Epithelial cell of proximal tubule (primary cell): Measurements from ENCODE around the gene GVQW3. TPM values are rescaled to one million over a fixed set of nuclear protein-coding genes. Genes with fewer than 3 reads are reported as not detected.
A peak's percentile ranks its signal among the peaks of the same experiment; 100 is the strongest.

Source experiments
- DNase-seq: peaks from one replicate; pipeline ENCODE4 v3.0.0-alpha.2; 2011; ENCODE audit warnings: low read depth
- H3K4me3 ChIP-seq: 2 replicates; pipeline ENCODE4 v1.5.1; 2011; ENCODE audit warnings: low read depth, mild to moderate bottlenecking, low read length
- total RNA-seq: library from RNA; depleted of rRNA; stranded (reverse); fragments of >200 nt; gene quantifications from 2 replicates; pipeline ENCODE4 v1.2.3, GENCODE V29; 2015
- TF ChIP-seq, protein P1 (sequence below): conservative IDR thresholded peaks from 2 replicates; pipeline ENCODE4 v1.5.1; 2012; ENCODE audit warnings: low read depth, mild to moderate bottlenecking, low read length

The GVQW3 gene
- total RNA-seq, 1 donor from 2014 or later: 7.0 TPM

DNA sequence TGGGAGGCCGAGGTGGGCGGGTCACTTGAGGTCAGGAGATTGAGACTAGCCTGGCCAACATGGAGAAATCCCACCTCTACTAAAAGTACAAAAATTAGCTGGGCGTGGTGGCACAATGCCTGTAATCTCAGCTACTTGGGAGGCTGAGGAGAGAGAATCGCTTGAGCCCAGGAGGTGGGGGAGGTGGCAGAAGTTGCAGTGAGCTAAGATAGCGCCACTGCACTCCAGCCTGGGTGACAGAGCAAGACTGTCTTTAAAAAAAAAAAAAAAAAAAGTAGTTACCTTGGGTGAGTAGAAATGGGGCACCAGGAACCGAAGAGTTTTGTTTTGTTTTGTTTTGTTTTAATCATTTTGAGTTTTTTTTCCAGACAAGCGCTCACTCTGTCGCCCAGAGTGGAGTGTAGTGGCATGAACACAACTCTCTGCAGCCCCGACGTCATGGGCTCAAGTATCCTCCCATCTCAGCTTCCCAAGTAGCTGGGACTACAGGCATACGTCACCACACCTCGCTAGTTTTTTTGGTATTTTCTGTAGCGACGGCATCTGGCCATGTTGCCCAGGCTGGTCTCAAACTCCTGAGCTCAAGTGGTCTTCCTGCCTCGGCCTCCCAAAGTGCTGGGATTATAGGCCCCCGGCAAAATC lies 16.0 kb upstream of the GVQW3 start:
- TF ChIP-seq, protein P1, sequence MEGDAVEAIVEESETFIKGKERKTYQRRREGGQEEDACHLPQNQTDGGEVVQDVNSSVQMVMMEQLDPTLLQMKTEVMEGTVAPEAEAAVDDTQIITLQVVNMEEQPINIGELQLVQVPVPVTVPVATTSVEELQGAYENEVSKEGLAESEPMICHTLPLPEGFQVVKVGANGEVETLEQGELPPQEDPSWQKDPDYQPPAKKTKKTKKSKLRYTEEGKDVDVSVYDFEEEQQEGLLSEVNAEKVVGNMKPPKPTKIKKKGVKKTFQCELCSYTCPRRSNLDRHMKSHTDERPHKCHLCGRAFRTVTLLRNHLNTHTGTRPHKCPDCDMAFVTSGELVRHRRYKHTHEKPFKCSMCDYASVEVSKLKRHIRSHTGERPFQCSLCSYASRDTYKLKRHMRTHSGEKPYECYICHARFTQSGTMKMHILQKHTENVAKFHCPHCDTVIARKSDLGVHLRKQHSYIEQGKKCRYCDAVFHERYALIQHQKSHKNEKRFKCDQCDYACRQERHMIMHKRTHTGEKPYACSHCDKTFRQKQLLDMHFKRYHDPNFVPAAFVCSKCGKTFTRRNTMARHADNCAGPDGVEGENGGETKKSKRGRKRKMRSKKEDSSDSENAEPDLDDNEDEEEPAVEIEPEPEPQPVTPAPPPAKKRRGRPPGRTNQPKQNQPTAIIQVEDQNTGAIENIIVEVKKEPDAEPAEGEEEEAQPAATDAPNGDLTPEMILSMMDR: no peak
- no peak overlapping the region for H3K4me3 ChIP-seq
- DNase-seq: no peak

DNA sequence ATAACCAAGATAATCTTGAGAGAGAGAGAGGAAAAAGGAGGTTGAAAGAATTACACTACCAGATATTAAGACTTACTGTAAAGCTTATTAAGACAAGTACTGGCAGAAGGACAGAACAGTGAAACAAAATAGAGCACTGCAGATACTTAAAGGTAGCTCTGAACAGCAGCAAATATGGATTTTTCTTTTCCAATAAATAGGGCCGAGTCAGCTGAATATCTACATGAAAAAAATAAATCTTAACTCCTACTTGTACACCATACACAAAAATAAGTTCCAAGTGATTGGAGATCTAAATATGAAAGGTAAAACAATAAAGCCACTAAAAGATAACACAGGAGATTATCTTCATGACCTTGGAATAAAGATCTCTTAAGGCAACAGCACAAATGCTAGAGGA lies 12.6 kb upstream of the GVQW3 start:
- no peak for DNase-seq
- no peak overlapping the region for H3K4me3 ChIP-seq
- TF ChIP-seq, protein P1: no peak

DNA sequence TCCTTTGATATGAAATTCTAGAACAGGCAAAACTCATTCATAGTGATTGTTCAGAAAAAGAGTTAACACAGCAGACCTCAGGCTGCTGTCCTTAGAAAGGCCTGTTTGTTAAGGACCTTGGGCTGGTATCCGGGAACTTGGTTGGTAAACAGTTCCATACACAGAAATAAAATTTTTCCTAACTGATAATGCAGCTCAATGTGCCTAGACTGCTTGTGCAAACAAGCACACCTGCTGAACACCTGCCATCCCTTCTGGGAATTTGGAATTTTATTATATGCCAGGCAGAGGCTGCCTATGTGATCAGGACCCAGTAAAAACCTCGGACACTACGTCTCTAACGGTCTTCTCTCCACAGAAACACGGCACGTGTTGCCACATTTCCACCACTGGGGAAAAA lies 11.7 kb upstream of the GVQW3 start:
- no peak overlapping the region for H3K4me3 ChIP-seq
- TF ChIP-seq, protein P1: no peak
- DNase-seq: no peak

DNA sequence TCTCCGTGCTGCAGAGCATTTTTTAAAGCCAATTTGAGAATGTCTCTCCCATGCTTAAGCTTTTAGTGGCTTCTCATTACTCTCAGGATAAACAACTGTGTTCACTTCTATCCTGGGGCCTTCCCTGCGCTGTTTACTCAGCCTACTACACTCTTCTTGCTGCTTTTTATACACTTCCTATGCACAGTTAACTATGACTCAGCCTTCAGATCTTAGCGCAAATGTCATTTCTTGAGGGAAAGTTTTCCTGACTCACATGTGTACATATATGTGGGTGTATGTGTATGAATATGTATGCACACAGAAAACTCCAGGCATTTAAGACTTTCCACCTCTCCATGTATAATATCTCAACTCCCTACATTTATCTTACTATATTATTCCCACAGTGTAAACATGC lies 10.0 kb upstream of the GVQW3 start:
- no peak for DNase-seq
- H3K4me3 ChIP-seq: no peak overlapping the region

DNA sequence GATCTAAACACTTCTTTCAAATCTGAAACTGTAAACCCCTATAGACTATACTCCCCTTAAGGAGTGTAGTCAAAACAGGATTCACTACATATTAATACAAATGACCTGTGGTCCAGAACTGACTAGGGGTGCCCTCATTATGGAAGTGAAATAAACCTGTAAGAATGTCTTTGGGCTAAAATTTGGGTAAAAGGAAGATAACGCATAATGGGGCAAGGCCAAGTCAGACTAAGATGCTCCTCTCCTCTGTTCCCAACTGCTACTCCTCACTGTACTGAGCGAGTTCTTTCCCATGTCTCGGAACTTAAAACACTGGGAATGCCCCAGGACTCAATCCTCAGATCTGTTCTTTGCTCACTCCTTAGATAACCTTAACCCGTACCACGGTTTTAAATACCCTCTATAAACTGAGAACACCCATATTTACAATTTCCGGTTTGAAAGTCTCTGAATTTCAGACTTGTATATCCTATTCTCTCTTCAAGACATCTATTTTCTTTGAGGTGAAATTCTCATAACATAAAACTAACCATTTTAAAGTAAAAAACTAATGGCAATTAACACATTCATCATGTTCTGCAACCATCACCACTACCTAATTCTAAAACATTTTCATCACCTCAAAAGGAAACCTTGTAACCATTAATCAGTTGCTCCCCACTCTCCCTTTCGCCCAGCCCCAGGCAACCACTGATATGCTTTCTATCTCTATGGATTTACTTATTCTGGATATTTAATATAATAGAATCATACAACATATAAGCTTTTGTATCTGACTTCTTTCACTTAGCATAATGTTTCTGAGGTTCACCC lies 4.2 kb upstream of the GVQW3 start:
- H3K4me3 ChIP-seq: no peak overlapping the region
- TF ChIP-seq, protein P1: no peak
- no peak for DNase-seq

More for the DNA sequence above, 10.0 kb upstream of the GVQW3 start:
- TF ChIP-seq, protein P1: no peak

DNA sequence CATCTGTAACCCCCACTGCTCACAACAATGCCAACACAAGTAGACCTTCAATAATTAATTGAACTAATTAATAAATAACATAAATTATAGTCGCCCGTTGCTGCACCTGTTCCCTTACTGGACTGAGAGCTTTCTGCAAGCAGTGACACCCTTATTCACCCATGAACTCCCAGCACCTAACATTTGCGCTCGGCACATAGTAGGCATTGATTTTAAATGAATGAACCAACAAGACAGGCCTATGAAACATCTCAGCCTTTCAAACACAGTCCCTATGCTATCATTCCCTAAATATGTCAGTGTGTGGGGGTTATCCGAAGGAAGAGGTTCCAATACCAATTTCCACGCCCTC lies 1.3 kb upstream of the GVQW3 start:
- peak overlapping the region; percentile 92 for H3K4me3 ChIP-seq
- DNase-seq: no peak
- TF ChIP-seq, protein P1: no peak
